GM18517 (cell line): ENCODE data around the gene SNX30.

Experiments
- ATAC-seq: cut with Tn5 transposase; IDR thresholded peaks from one replicate; pipeline ENCODE4 v1.9.1; 2021; ENCODE audit warnings: mild to moderate bottlenecking, moderate library complexity; ENCODE audit not compliant: unreplicated experiment

Gene SNX30

DNA sequence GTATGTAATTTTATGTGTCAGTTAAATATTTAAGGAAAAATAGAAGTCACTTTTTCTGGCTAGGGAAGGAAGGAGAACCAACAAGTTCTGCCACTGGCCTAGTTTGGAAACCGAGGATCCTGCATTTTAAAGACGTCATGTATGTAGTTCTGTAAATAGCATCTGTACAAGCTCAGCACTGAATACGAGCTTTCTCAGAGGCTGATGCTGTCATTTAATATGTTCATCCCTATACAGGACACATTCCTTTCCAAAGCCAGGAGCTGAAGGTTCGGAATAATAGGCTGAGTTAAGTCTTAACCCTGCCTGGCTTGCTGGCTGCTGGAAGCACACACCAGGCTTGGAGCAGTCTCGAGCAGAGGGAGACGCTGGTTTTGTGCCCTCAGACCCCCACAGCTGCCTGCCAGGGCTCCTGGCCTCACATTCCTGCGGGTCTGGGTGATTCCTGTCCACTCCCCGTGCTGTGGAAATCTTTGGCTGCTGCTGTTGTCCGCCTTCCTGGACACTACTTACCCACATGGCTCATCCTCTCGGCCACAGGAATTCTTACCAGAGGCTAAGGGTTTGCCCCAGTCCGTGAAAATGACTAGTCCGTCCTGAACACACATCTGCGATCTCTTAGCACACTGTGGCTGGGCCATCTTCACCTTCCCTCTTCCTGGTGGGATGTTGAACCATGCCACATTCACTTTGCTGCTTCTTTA lies 103.5 kb downstream of the SNX30 start:
- ATAC-seq, result no peak

- no peak for ATAC-seq
Measured at GRCh38 chr9:112854657-112855056, 104.1 kb downstream of the SNX30 start.

DNA sequence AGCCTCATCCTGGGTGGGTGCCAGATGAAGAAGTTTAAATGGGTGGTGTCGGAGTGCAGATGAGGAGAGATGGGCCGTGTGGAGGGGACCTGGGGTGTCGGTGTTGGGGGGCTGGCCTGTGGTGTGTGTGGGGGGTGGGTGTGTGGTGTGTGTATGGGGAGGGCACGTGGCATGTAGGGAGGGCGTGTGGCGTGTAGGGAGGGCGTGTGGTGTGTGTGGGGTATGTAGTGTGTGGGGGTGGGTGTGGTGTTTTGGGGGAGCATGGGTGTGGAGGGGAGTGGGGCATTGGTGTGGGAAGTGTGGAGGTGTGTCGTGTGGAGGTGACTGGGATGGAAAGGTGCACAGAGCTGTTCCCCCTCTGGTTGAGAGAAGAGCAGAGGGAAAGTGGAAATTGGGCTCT lies 105.6 kb downstream of the SNX30 start:
- no peak for ATAC-seq

GRCh38 chr9:112856843-112857242 lies 106.3 kb downstream of the SNX30 start:
- no peak for ATAC-seq

GRCh38 chr9:112858005-112858404 lies 107.4 kb downstream of the SNX30 start:
- ATAC-seq, result no peak

DNA sequence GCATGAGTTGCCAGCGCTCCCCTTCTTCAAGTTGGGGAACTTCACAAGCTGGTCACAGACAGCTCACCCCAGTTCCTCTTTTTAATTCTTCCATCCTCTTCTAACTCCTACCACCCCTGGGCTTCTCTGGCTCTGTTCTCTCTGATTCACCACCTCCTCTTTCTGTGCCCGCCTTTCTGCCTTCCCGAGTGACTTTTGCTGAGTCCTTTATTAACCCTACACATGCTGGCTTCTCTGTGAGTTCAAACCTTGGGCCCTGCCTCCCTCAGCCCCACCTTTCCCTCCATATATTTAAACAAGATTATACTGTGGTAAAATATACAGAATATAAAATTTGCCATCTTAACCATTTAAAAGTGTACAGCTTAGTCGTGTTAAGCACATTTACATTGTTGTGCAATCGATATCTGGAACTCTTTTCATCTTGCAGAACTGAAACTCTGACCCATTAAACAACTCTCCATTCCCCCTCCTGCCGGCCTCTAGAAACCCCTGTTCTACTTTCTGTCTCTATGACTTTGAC lies 108.1 kb downstream of the SNX30 start:
- peak; percentile 66 for ATAC-seq

DNA sequence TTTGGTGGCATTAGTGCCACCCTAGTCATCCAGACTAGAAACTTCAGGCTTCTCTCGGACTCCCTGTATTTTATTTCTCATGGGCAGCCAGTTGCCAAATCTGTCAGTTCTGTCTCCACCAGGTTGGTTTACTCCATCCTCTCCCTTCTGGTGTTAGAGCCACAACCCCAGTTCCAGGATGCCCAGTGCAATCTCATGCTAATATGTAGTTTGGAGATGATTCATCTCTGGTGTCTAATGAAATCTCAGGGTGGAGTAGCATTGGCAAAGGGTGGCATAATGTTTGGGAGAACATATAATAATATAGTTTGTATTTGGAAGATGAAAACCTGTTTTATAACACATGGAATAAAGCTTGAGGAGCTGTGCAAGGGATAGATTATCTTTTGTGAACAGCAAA lies 109.9 kb downstream of the SNX30 start:
- ATAC-seq, result no peak

DNA sequence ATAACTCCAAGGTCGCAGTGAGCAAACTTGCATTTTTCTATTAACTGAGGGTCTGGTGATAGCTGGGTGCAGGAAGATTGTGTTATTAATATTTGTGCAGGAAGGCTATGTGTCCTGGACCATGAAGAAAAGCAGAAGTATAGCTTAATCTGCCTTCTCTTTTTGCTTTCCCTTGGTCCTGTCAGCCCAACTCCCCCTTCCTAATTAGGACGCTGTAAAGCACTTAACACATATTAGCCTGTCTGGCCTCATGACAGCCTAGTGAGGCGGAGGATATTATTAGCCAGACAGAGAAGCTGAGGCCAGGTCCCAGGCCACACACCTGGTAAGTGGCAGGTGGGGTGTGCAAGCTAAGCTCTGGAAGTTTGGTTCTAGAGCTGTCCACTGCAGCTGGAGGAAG lies 110.6 kb downstream of the SNX30 start:
- ATAC-seq, result no peak

- no peak for ATAC-seq
Measured at GRCh38 chr9:112861638-112862555, 111.3 kb downstream of the SNX30 start.

DNA sequence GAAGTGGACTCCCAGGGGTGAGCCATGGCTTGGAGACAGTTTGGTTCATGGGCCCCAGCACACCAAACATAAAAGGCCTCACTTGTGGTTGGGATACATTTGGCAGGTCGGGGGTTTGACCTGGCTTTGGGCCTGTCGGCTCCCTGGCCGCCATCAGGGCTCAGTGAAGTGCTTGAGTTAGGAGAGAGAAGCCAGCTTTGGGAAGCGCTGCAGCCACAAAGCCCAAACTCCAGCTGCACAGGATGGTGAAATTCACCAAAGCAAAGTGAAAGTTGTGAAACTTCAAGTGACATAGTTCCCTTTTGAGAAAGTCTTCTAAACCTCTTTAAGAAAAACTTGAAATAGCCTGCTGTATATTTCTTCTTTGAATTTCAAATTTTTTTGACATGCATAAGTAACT lies 112.7 kb downstream of the SNX30 start:
- ATAC-seq, result no peak

DNA sequence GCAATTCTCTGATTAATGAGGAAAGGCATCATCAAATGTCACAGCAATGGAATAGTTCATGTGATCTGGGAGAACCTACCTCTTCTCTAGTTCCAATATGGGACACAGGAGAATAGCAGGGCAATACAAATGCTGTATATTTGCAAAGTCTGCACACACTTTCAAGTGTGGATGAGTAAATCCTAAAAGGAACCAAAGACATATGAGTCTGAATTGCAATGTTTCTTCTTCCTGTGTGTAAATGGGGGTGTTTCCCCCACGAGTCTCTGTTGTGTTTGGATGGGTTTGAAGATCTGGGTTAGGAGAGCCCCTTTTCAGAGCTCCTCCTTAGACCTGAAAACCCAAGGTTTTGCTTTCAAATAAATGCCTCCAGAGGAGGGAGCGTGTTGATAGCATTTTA lies 113.2 kb downstream of the SNX30 start:
- no peak for ATAC-seq

DNA sequence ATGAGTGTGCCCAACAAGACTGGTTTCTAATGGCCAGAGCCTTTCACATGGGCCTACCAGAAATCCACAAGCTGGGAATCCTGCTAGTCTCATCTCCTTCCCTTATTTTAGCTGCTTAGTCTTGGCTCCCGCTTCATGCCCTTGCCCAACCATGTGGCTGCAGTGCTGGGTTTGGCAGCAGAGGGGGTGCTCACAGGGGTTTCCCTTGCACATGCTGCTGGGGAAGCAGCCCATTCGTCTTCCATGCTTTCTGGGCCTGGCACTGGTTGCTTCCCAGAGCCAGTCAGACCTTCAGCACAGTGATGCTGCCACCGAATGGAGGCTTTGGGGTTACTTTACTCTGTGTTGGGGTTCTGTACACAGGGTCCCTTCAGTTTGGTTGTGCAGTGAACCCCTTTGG lies 113.8 kb downstream of the SNX30 start:
- ATAC-seq, result no peak

DNA sequence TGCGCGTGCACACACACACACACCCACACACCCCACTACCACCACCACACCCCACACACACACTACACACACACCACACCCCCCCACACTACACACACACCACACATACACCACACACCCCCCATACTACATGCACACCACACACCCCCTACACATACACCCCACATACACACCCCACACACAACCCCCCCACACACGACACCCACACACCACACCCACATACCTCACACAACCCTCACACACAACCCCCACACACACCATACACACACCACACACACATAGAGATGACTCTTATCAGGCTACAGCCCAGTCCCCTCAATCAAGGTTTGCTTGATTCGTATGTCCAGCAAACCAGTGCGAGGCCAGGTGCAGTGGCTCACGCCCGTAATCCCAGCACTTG lies 114.4 kb downstream of the SNX30 start:
- ATAC-seq, result no peak

GRCh38 chr9:112866662-112867274 lies 116.2 kb downstream of the SNX30 start:
- ATAC-seq, result no peak

DNA sequence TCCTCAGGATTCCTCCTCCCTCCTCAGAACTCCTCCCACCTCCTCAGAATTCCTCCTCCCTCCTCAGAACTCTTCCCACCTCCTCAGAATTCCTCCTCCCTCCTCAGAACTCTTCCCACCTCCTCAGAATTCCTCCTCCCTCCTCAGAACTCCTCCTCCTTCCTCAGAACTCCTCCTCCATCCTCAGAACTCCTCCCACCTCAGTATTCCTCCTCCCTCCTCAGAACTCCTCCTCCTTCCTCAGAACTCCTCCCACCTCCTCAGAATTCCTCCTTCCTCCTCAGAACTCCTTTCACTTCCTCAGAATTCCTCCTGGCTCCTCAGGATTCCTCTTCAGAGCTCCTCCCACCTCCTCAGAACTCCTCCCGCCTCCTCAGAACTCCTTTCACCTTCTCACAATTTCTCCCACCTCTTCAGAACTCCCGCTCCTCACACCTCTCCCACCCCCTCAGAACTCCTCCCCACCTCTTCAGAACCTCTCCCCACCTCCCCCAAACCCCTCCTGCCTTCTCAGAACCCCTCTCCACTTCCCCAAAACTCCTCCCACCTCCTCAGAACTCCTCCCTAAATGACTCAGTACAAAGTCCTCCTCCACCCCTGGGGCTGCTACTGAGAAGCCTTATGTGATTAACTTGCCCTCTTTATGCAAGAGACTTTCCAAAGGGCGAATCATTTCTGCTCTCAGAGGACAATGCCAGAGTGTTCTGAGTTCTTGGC lies 116.9 kb downstream of the SNX30 start:
- no peak for ATAC-seq

DNA sequence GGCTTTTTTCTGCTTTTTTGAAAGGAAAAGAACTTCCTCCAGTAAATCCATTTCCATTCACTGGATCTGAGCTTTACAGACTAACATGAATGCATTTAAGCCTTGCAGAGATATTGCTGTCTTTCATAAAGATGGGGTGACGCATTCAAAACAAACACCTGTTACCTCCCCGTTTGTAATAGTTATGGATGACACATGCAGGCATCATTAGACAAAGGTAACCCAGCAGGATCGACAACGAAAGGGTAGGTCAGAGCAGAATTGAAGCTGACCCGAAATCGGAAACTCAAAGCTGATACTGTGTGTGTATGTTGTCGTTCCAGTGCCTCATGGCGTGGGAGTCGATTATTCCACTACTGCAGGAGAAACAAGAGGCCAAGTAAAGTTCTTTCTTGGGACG lies 117.9 kb downstream of the SNX30 start:
- ATAC-seq, result no peak

DNA sequence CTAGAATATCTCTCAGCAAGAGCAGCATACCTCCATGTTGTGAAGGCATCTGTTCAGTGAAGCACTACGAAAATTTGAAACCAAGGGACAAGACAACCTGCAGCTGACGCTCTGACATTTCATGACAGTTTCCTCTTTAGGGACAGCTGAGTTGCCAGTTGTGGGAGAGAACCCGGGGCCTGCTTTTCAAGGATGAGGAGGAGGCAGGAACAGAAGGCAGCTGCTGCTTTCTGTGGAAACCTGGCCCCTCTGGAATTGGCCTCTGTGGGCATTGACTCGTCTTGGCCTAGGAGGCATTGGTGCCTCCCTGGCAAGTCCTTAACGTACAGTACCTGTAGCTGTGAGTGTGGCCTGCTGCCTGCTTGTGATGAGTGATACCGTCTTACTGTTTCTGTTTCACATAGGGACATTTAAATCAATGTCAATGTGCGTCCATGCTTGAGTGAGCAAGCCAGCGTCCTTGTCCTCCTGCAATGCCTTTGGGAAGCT lies 118.5 kb downstream of the SNX30 start:
- ATAC-seq, result peak; percentile 52

DNA sequence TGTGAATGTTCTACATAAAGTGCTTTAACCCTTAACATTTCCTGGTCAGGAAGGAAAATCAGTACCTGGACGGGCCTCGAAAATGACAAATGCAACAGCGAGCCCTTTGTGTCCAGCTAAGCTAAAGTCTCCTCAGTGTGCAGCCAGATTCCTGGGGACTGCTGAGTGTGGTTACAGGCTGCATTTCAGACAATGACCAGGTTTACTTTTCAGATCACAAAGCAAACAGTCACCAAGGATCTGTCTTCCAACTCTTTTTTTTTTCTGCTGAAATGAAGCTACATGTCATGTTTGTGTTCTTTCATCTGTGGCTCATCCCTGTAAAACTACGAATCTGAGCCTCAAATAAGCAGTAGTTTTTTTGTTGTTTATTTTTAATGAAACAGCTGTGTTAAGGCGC lies 119.4 kb downstream of the SNX30 start:
- ATAC-seq, result no peak

GRCh38 chr9:112870556-112870955 lies 120.0 kb downstream of the SNX30 start:
- ATAC-seq, result no peak

- ATAC-seq, result no peak
Measured at GRCh38 chr9:112872019-112872418, 121.5 kb downstream of the SNX30 start.
